Cardiac muscle cell (in vitro differentiated cells and primary cell): ENCODE data around the gene ZNF841. TPM values are rescaled to one million over a fixed set of nuclear protein-coding genes. Genes with fewer than 3 reads are reported as not detected.

ENCODE experiments used
- DNase-seq, 2 donors: peaks; one replicate each; pipeline versions ENCODE4 v3.0.0 to v3.0.0-alpha.2; 2010 to 2017; ENCODE audit warnings: low read depth in 1 of 2, low spot score in 1 of 2
- H3K27ac ChIP-seq: fragments of 200-600 bp; sonication (generic); 2 replicates; pipeline ENCODE4 v1.5.1; 2016
- H3K27me3 ChIP-seq: fragments of 200-600 bp; sonication (generic); 2 replicates; pipeline ENCODE4 v1.6.0; 2016; ENCODE audit warnings: control low read depth
- H3K36me3 ChIP-seq: fragments of 200-600 bp; sonication (generic); 2 replicates; pipeline ENCODE4 v1.5.1; 2016; ENCODE audit warnings: control low read depth
- H3K4me1 ChIP-seq: fragments of 200-600 bp; sonication (generic); 2 replicates; pipeline ENCODE4 v1.8.1; 2017; ENCODE audit warnings: low read depth, mild to moderate bottlenecking, mixed run types
- H3K4me3 ChIP-seq: fragments of 200-600 bp; sonication (generic); 2 replicates; pipeline ENCODE4 v1.5.1; 2016; ENCODE audit warnings: mild to moderate bottlenecking
- H3K9me3 ChIP-seq: fragments of 200-600 bp; sonication (generic); 2 replicates; pipeline ENCODE4 v1.5.1; 2017; ENCODE audit warnings: low read depth, mild to moderate bottlenecking, control low read depth
- polyA plus RNA-seq: library from polyadenylated mRNA; unstranded; fragments of >200 nt; fragmentation: Nextera tagmentation; extraction: Ambion mirVana; gene quantifications from 2 replicates; pipeline ENCODE4 v1.2.1, GENCODE V29; 2016
- total RNA-seq: library from RNA; depleted of rRNA; stranded (reverse); fragments of >200 nt; gene quantifications from 2 replicates; pipeline ENCODE4 v1.2.3, GENCODE V29; 2016
- TF ChIP-seq, protein P1 (sequence below): IDR thresholded peaks from 2 replicates; pipeline ENCODE4 v1.5.1; 2012; ENCODE audit warnings: low read depth, mild to moderate bottlenecking, low read length

Gene ZNF841
- total and polyA plus RNA-seq, 2 experiments from 2014 or later, result 2.9 to 14.4 TPM

DNA sequence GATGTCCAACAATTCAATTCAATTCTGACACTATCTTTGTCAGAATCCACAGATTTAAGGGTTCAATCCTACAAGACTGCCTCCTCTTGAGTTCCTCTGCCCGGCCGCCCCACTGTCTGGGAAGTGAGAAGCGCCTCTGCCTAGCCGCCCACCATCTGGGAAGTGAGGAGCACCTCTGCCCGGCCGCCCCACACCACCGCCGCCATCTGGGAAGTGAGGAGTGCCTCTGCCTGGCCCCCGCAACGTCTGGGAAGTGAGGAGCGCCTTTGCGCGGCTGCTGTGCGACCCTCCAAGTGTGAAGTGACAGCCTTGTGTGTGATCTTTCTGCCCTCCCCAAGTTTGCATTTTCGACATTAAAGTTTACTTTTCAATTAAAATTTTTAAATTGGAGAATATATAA lies 73.4 kb downstream of the ZNF841 start:
- no peak overlapping the region for H3K4me3 ChIP-seq
- no peak overlapping the region for H3K27ac ChIP-seq
- H3K36me3 ChIP-seq, result peaks cover 64% of the 10 kb centered on the region
- no peaks in the 10 kb centered on the region for H3K4me1 ChIP-seq
- TF ChIP-seq, protein P1, sequence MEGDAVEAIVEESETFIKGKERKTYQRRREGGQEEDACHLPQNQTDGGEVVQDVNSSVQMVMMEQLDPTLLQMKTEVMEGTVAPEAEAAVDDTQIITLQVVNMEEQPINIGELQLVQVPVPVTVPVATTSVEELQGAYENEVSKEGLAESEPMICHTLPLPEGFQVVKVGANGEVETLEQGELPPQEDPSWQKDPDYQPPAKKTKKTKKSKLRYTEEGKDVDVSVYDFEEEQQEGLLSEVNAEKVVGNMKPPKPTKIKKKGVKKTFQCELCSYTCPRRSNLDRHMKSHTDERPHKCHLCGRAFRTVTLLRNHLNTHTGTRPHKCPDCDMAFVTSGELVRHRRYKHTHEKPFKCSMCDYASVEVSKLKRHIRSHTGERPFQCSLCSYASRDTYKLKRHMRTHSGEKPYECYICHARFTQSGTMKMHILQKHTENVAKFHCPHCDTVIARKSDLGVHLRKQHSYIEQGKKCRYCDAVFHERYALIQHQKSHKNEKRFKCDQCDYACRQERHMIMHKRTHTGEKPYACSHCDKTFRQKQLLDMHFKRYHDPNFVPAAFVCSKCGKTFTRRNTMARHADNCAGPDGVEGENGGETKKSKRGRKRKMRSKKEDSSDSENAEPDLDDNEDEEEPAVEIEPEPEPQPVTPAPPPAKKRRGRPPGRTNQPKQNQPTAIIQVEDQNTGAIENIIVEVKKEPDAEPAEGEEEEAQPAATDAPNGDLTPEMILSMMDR, result no peak
- no peaks in the 10 kb centered on the region for H3K27me3 ChIP-seq
- no peaks in the 10 kb centered on the region for H3K9me3 ChIP-seq
- no peak for DNase-seq

DNA sequence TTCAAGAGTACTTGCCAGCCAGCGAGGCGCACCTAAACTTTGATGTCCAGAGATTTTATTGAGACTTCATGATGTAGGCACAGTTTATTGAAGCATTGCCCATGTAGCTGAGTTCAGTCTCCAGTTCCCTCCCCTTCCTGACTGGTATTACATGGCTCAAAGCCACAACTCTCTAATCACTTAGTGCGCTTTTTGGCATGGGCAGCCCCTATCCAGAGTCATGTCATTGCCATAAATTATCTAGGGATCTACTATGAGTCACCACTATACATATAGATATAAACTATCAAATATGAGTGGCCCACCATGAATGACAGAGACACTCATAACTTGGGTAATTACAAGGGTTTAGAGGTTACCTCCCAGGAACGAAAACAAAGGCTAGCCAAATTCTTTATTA lies 75.1 kb downstream of the ZNF841 start:
- TF ChIP-seq, protein P1, result no peak
- Histone ChIP-seq H3K27ac (no peak overlapping the region), H3K4me1 (no peaks in the 10 kb centered on the region), H3K4me3 (no peak overlapping the region), H3K9me3 (no peaks in the 10 kb centered on the region), H3K36me3 (peaks cover 75% of the 10 kb centered on the region), H3K27me3 (no peaks in the 10 kb centered on the region)
- DNase-seq, result no peak

Other genes starting within 250 kb of the ZNF841 start
- gene ZNF577, start 207.8 kb downstream of the ZNF841 start, total RNA-seq, result 22.2 and 31.6 TPM in 2 replicates
- 27.6 and 39.0 TPM in 2 replicates for gene ZNF577, start 207.8 kb downstream of the ZNF841 start, polyA plus RNA-seq
- gene ZNF649, start 190.7 kb downstream of the ZNF841 start, total RNA-seq, result 17.3 and 26.3 TPM in 2 replicates
- gene ZNF649, start 190.7 kb downstream of the ZNF841 start, polyA plus RNA-seq, result 17.4 and 18.1 TPM in 2 replicates
- 7.1 and 14.4 TPM in 2 replicates for gene ZNF613, start 168.3 kb downstream of the ZNF841 start, total RNA-seq
- gene ZNF613, start 168.3 kb downstream of the ZNF841 start, polyA plus RNA-seq, result 9.3 and 11.6 TPM in 2 replicates
- 7.4 and 10.4 TPM in 2 replicates for gene ZNF350, start 108.9 kb downstream of the ZNF841 start, total RNA-seq
- gene ZNF350, start 108.9 kb downstream of the ZNF841 start, polyA plus RNA-seq, result 9.2 and 12.0 TPM in 2 replicates
- gene ZNF615, start 87.6 kb downstream of the ZNF841 start, total RNA-seq, result 7.9 and 11.7 TPM in 2 replicates
- 5.8 and 9.4 TPM in 2 replicates for gene ZNF615, start 87.6 kb downstream of the ZNF841 start, polyA plus RNA-seq
- gene ZNF614, start 67.4 kb downstream of the ZNF841 start, total RNA-seq, result 13.0 and 13.3 TPM in 2 replicates
- gene ZNF614, start 67.4 kb downstream of the ZNF841 start, polyA plus RNA-seq, result 11.6 and 16.7 TPM in 2 replicates
- gene ZNF432, start 46.9 kb downstream of the ZNF841 start, total RNA-seq, result 13.9 and 16.0 TPM in 2 replicates
- 9.7 and 11.9 TPM in 2 replicates for gene ZNF432, start 46.9 kb downstream of the ZNF841 start, polyA plus RNA-seq
- 9.1 and 11.9 TPM in 2 replicates for gene ZNF616, start 44.2 kb upstream of the ZNF841 start, total RNA-seq
- gene ZNF616, start 44.2 kb upstream of the ZNF841 start, polyA plus RNA-seq, result 7.7 and 15.3 TPM in 2 replicates
- gene ZNF836, start 75.9 kb upstream of the ZNF841 start, total RNA-seq, result 9.4 and 13.1 TPM in 2 replicates
- 7.3 and 10.8 TPM in 2 replicates for gene ZNF836, start 75.9 kb upstream of the ZNF841 start, polyA plus RNA-seq
- gene PPP2R1A, start 94.3 kb upstream of the ZNF841 start, total RNA-seq, result 641 and 821 TPM in 2 replicates
- gene PPP2R1A, start 94.3 kb upstream of the ZNF841 start, polyA plus RNA-seq, result 724 and 813 TPM in 2 replicates
- 8.4 and 10.9 TPM in 2 replicates for gene ZNF766, start 173.8 kb upstream of the ZNF841 start, total RNA-seq
- 26.5 and 27.9 TPM in 2 replicates for gene ZNF766, start 173.8 kb upstream of the ZNF841 start, polyA plus RNA-seq
- gene ZNF480, start 201.4 kb upstream of the ZNF841 start, total RNA-seq, result 13.6 and 19.0 TPM in 2 replicates
- gene ZNF480, start 201.4 kb upstream of the ZNF841 start, polyA plus RNA-seq, result 20.6 and 24.7 TPM in 2 replicates
- 11.5 and 14.3 TPM in 2 replicates for gene ZNF610, start 240.5 kb upstream of the ZNF841 start, total RNA-seq
- gene ZNF610, start 240.5 kb upstream of the ZNF841 start, polyA plus RNA-seq, result 15.7 and 23.7 TPM in 2 replicates